T-helper 1 cell treated with Interleukin-12 subunit alpha and Interleukin-12 subunit beta and Interleukin-4 antibody, amounts not matched to agents 30 μg/mL and 1 μg/mL, for 36 hours (primary cell): Measurements from ENCODE around the gene ELK4.

Experiments used
- H3K27ac Mint-ChIP-seq: one replicate; pipeline ENCODE4 v1.8.0; 2021; ENCODE audit warnings: mild to moderate bottlenecking, mixed read lengths
- H3K27me3 Mint-ChIP-seq: one replicate; pipeline ENCODE4 v1.8.0; 2021; ENCODE audit warnings: low read depth, mixed read lengths
- H3K36me3 Mint-ChIP-seq: one replicate; pipeline ENCODE4 v1.8.0; 2021; ENCODE audit warnings: low read depth, mixed read lengths
- H3K4me1 Mint-ChIP-seq: one replicate; pipeline ENCODE4 v1.8.0; 2021; ENCODE audit warnings: low read depth, mixed read lengths
- H3K4me3 Mint-ChIP-seq: one replicate; pipeline ENCODE4 v1.8.0; 2021; ENCODE audit warnings: mild to moderate bottlenecking, moderate library complexity, mixed read lengths
- H3K9me3 Mint-ChIP-seq: one replicate; pipeline ENCODE4 v1.8.0; 2021; ENCODE audit warnings: mixed read lengths

The ELK4 gene

DNA sequence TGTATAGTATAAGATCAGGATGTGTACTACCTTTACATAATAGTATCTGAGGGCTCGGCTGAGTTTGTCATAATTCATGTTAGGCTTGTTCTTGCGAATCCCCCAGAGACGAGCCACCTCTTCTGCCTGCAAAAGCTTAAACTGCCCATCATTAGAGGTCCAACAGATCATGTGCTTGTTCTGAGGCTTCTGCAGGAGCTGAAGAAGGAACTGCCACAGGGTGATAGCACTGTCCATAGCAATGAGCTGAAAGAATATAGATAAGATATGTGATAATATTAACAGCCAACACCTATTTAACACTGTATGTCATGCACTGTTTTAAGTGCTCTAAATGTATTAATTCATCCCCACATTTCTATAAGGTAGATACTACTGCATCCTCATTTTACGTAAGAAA is 8.2 kb downstream of the ELK4 start:
- Mint-ChIP-seq H3K27ac (no peak overlapping the region), H3K9me3 (no peaks in the 10 kb centered on the region), H3K27me3 (no peaks in the 10 kb centered on the region), H3K4me3 (no peak overlapping the region), H3K36me3 (peaks cover 35% of the 10 kb centered on the region), H3K4me1 (peaks cover 33% of the 10 kb centered on the region)

DNA sequence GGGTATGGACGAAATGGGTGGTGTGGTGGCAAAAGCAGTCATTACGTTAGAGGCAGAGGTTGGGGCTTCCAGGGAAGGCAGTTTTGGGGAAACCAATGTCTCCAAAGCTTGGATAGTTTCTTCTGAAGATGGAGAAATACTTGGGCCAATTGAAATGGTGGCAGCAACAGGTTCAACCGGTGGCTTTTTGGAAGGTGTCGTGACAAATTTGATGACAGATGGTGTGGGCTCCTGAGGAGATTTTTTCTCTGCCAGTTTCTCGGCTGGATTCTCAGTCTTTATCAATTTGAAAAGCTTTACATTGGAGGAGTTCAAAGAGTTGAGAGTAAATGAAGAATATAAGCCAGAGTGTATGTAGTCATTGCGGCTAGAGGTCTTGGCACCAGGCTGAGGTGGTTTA is 11.5 kb downstream of the ELK4 start:
- Mint-ChIP-seq H3K4me3 (no peak overlapping the region), H3K27ac (no peak overlapping the region), H3K27me3 (no peaks in the 10 kb centered on the region), H3K36me3 (peaks cover 28% of the 10 kb centered on the region), H3K9me3 (no peaks in the 10 kb centered on the region), H3K4me1 (peaks cover 16% of the 10 kb centered on the region)

DNA sequence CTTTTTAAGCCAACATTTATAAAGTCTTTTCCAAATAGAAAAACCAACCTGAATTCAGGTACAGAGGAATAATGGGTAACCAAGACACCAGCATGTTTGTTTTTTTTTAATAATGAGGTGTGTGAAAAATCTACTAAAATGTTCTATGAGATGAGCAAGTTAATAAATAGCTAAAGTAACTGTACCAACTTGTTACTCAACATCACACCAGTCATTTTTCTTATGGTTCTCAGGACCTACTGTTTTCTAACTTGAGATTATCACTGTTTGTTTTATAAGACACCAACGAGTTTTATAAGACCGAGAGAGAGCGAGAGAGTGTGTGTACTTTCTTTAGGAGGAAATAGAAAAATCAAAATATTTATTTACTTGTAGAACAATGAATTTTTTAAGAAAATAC is 12.4 kb downstream of the ELK4 start:
- no peaks in the 10 kb centered on the region for H3K9me3 Mint-ChIP-seq
- H3K27me3 Mint-ChIP-seq, result no peaks in the 10 kb centered on the region
- no peak overlapping the region for H3K27ac Mint-ChIP-seq
- no peak overlapping the region for H3K4me3 Mint-ChIP-seq
- peaks cover 11% of the 10 kb centered on the region for H3K4me1 Mint-ChIP-seq
- peaks cover 28% of the 10 kb centered on the region for H3K36me3 Mint-ChIP-seq

DNA sequence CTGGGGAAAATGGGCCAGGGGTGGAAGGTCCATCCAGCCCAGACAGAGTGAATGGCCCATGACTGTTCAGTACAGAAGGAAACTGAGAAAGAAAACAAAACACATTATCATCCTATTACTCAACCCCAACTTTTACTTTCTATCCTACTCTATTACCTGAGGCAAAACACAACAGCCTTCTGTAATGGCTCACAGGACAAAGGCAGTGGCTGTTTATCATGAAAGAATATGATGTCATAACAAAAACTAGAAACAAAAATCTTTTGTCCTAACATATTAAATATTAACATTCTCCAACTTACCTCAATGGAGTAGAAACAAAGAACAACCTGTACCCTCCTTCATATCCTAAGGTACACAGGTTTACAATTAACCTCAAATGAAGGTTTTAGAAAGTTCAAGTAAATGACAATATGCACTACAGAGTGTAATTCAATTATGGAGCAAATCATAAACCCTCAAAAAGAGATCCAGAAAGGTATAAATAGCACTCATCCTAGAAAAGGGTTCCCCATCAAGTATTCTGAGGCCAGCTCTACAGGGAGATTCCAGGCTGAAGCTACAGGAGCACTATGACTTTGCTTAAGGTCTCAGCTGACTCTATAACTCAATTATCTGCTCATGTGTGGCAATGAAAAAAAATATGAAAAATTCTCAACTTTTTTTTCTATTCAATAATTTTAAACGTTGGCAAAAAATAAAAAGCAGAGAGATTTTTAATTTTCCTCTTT is 15.1 kb downstream of the ELK4 start:
- Mint-ChIP-seq H3K9me3 (no peaks in the 10 kb centered on the region), H3K27me3 (no peaks in the 10 kb centered on the region), H3K27ac (no peak overlapping the region), H3K4me1 (peaks cover 21% of the 10 kb centered on the region), H3K36me3 (peaks cover 41% of the 10 kb centered on the region), H3K4me3 (no peak overlapping the region)

DNA sequence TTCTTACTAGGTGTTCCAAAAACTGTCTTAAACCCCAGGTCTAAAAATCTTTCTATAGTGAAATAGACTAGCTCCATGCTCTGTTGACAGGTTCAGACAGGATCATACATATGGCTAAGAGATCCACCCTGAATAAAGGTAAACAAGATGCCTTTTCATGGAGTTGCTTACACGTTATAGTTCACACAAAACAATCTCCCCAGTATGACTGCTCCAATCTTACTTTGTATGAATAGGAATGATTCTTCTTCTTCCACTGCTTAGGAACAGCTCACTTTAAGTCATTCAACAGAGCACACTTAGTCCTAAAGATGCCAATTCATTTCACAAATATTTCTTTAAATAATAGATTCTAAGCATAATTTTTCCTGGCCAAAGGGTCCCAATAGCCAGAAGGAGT is 16.0 kb downstream of the ELK4 start:
- Mint-ChIP-seq H3K4me1 (peaks cover 29% of the 10 kb centered on the region), H3K27me3 (no peaks in the 10 kb centered on the region), H3K4me3 (no peak overlapping the region), H3K27ac (no peak overlapping the region), H3K36me3 (peaks cover 47% of the 10 kb centered on the region), H3K9me3 (no peaks in the 10 kb centered on the region)

DNA sequence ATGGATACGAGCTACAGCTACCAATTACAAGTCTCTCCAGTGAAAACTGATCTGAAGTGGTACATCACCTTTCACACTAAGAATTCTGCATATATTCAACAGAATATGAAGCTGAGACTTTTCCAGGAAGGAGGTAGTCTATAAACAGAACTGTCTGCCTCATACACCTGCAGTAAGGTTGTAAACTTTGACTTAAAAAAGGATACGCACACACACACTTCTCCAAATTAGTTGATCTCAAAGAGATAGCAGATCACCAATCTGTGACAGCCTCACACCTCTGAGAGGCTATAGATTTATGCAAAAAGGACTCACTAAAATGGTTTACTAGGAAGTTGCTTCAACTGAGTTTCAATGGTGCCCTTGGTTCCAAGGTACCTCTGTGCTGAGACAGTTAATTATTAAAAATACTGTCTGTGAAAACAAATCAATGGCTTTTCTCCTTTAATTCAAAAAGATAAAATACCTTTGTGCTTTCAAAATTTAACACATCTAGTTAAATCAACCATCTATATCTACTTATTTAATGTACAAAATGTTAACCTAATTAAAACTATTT is 17.9 kb downstream of the ELK4 start:
- Mint-ChIP-seq H3K4me3 (no peak overlapping the region), H3K9me3 (no peaks in the 10 kb centered on the region), H3K36me3 (peaks cover 43% of the 10 kb centered on the region), H3K4me1 (peaks cover 32% of the 10 kb centered on the region), H3K27ac (no peak overlapping the region), H3K27me3 (no peaks in the 10 kb centered on the region)

DNA sequence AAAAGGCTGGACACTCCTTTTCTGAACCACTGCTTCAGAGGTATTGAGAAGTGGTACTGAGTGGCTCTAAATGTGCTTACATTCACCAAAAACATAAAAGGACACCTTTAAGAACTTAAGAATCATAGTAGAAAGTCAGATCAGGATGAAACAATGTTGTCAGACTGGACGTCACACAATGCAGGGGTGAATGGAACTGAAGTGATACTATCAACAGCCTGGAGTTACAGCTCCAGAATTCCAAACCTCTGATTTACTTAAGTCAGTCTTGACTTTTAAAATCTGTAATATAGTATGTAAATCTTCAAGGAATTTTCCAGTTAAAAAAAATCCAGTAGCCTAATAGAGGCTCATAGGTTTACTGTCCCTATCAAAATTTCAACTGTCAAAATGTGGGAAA is 19.3 kb downstream of the ELK4 start:
- no peak overlapping the region for H3K27ac Mint-ChIP-seq
- H3K36me3 Mint-ChIP-seq, result peaks cover 48% of the 10 kb centered on the region
- peaks cover 32% of the 10 kb centered on the region for H3K4me1 Mint-ChIP-seq
- no peaks in the 10 kb centered on the region for H3K27me3 Mint-ChIP-seq
- no peaks in the 10 kb centered on the region for H3K9me3 Mint-ChIP-seq
- no peak overlapping the region for H3K4me3 Mint-ChIP-seq

DNA sequence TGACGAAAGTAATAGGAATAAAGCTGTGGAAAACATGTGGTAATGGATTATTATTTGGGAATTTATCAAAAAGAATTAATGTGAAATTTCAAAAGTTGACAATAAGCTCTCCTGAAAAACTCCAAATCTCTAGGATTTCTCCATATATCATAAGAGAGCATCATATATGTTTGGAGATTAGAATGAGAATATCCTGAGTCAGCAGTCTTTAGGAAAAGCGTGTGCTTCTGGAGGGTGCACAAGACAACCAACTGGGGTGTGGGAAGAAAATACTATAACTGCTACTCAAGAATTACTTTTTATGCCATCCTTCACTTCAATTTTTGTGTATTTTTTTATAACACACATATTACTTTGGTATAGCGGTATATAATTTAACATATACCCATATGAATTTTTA is 19.7 kb downstream of the ELK4 start:
- Mint-ChIP-seq H3K9me3 (no peaks in the 10 kb centered on the region), H3K27me3 (no peaks in the 10 kb centered on the region), H3K27ac (no peak overlapping the region), H3K36me3 (peaks cover 49% of the 10 kb centered on the region), H3K4me1 (peaks cover 32% of the 10 kb centered on the region), H3K4me3 (no peak overlapping the region)

DNA sequence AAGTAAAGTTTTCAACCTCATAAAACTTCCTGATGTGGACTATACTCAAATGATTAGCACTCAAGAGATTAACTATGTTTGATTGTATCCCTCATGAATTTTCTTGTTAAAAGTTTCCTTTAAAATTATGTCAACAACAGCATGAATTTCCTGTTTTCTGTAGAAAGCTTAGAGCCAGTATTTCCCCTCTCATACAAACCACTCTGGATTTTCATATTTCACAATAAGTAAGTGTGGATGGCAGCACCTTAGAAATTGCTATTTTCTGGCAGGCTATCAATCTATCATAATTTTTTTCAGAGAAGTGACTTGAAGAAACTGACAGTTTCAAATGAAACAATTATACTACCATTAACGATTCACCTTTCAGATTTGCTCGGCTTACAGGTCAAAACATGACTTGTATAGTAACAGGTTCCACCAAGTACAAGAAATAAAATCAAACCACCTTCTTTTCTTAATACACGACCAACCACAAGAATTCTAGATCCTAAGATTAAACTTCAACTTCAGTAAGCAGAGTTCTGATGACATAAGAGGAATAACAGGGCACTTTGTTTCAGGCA is 20.8 kb downstream of the ELK4 start:
- H3K4me3 Mint-ChIP-seq, result no peak overlapping the region
- H3K4me1 Mint-ChIP-seq, result peaks cover 32% of the 10 kb centered on the region
- H3K9me3 Mint-ChIP-seq, result no peaks in the 10 kb centered on the region
- peaks cover 48% of the 10 kb centered on the region for H3K36me3 Mint-ChIP-seq
- no peaks in the 10 kb centered on the region for H3K27me3 Mint-ChIP-seq
- peak overlapping the region; percentile 10 for H3K27ac Mint-ChIP-seq

DNA sequence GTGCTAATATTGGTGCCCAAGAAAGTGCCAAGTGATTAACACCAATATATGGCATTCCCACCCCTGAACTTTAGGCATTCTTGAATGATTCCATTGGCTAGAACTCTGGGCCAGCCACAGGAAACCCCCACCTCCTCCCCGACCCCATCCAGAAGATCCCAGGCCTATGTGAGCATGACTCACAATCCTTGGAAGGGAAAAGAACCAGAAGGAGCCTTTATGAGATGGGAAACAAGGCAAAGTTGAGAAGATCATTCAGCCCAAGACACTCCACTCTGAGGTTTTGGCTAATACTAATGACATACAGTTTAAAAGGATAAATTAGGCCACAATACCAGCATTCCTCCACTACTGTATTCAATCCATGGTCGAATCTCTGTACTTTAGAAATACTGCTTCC is 21.8 kb downstream of the ELK4 start:
- Mint-ChIP-seq H3K4me3 (no peak overlapping the region), H3K27me3 (no peaks in the 10 kb centered on the region), H3K27ac (no peak overlapping the region), H3K36me3 (peaks cover 41% of the 10 kb centered on the region), H3K4me1 (peaks cover 28% of the 10 kb centered on the region), H3K9me3 (no peaks in the 10 kb centered on the region)

DNA sequence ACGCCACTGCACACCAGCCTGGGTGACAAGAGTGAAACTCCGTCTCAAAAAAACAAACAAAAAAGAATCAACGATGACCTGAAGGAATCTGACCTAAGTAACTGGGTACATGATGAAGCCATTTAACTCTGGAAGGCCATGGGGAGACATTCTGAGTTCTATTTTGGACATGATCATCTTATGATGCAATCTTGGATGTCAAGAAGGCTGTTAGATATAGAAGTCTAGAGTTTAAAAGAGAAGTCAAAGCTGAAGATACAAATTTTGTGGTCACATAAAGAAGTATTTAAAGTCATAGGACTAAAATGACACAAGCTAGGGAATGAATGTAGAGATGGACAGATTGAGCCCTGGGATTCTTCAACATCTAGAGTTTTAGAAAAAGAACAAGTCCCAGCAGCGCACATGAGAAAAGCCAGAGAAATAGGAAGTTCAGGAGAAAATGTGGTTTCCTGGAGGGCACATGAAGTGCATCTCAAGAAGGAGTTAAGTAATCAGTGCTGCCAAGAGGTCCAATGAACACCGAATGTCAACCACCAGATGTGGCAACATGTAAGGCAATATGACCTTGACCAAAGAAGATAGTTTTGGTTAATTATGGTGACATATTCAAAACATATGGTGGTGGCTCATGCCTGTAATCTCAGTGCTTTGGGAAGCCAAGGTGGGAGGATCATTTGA is 26.8 kb downstream of the ELK4 start:
- Mint-ChIP-seq H3K4me1 (peaks cover 15% of the 10 kb centered on the region), H3K36me3 (peaks cover 29% of the 10 kb centered on the region), H3K27ac (no peak overlapping the region)

DNA sequence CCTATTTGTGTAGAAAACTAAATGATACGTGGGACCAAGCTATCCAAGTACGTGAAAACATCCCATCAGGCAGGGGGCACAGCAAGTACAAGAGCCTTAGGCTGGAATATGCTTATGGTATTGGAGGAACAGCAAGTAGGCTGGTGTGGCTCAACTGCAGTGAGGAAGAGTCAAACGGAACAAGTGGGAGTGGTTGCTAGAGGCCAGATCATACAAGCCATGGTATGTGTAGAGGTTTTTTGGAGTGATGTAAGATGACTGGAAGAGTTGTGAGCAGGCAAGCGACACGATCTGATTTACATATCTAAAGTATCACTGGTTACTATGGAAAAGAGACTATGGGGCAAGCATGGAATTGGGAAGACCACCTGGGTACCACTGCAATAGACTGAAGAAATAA is 27.8 kb downstream of the ELK4 start:
- H3K36me3 Mint-ChIP-seq, result peaks cover 24% of the 10 kb centered on the region
- no peaks in the 10 kb centered on the region for H3K9me3 Mint-ChIP-seq
- peaks cover 14% of the 10 kb centered on the region for H3K4me1 Mint-ChIP-seq
- no peaks in the 10 kb centered on the region for H3K27me3 Mint-ChIP-seq
- no peak overlapping the region for H3K4me3 Mint-ChIP-seq
- no peak overlapping the region for H3K27ac Mint-ChIP-seq

More for the DNA sequence above, 26.8 kb downstream of the ELK4 start:
- Mint-ChIP-seq H3K27me3 (no peaks in the 10 kb centered on the region), H3K9me3 (no peaks in the 10 kb centered on the region), H3K4me3 (no peak overlapping the region)

DNA sequence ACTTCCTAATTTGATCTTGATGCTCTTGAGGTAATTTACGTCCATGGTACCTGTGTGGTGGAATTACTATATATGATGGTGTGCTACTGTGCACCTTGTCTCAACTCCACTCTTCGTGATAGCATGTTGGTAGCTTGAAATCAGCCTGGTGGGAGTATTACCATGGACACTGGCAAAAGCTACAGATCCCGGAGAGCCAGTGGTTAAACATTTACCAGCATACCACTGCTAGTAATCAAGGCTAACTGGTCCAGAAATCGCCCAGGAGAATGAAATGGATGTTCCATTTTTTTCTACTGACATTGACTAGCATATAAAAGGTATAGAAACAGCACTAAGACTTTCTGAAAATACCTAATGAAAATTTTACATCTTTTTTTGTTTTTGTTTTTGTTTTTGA is 30.6 kb downstream of the ELK4 start:
- H3K4me3 Mint-ChIP-seq, result no peak overlapping the region
- H3K4me1 Mint-ChIP-seq, result peaks cover 14% of the 10 kb centered on the region
- peaks cover 25% of the 10 kb centered on the region for H3K36me3 Mint-ChIP-seq
- H3K27me3 Mint-ChIP-seq, result no peaks in the 10 kb centered on the region
- H3K9me3 Mint-ChIP-seq, result no peaks in the 10 kb centered on the region
- H3K27ac Mint-ChIP-seq, result no peak overlapping the region

DNA sequence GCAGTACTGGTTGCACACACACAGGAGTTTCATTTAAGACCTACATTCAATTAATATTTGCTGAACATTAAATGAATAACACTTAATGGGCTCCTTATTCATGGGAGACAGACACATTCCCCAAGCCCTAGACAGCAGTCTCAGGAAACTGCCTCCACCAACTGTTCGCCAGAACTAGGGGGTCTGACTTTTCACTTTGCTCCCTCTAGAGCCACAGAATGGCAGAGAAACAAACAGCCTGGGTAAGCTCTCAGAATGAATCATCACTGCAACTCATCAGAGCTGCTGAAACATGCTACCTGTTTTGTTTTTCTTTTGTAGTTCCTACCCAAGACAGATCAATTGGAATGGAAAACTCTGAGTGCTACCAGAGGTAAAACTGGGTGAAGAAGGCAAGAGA is 31.7 kb downstream of the ELK4 start:
- H3K36me3 Mint-ChIP-seq, result peaks cover 25% of the 10 kb centered on the region
- H3K4me1 Mint-ChIP-seq, result peaks cover 22% of the 10 kb centered on the region
- no peak overlapping the region for H3K4me3 Mint-ChIP-seq
- H3K27me3 Mint-ChIP-seq, result no peaks in the 10 kb centered on the region
- no peaks in the 10 kb centered on the region for H3K9me3 Mint-ChIP-seq
- peak overlapping the region; percentile 37 for H3K27ac Mint-ChIP-seq

DNA sequence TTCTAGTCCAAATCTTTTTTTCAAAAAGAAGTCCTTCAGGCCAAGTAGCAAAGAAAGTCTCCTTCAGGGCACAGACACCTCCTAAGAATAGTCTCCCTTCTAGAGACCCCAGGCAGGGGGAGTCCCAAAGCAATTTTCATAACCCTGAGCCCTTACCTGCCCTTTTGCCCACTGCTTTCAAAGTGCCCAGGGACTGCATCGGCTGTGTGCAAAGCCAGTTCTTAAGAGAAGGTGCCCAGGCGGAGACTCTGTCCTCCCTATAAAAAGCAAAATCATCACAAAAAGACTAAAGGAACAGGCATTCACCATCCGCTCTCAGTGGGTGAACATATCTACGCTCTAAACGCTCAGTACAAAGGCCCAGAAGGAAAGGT is 32.2 kb downstream of the ELK4 start:
- no peaks in the 10 kb centered on the region for H3K27me3 Mint-ChIP-seq
- H3K4me3 Mint-ChIP-seq, result no peak overlapping the region
- peaks cover 22% of the 10 kb centered on the region for H3K4me1 Mint-ChIP-seq
- peaks cover 24% of the 10 kb centered on the region for H3K36me3 Mint-ChIP-seq
- H3K27ac Mint-ChIP-seq, result peak overlapping the region; percentile 37
- no peaks in the 10 kb centered on the region for H3K9me3 Mint-ChIP-seq
